Measurements from ENCODE around the gene CLMP.

CLMP gene

DNA sequence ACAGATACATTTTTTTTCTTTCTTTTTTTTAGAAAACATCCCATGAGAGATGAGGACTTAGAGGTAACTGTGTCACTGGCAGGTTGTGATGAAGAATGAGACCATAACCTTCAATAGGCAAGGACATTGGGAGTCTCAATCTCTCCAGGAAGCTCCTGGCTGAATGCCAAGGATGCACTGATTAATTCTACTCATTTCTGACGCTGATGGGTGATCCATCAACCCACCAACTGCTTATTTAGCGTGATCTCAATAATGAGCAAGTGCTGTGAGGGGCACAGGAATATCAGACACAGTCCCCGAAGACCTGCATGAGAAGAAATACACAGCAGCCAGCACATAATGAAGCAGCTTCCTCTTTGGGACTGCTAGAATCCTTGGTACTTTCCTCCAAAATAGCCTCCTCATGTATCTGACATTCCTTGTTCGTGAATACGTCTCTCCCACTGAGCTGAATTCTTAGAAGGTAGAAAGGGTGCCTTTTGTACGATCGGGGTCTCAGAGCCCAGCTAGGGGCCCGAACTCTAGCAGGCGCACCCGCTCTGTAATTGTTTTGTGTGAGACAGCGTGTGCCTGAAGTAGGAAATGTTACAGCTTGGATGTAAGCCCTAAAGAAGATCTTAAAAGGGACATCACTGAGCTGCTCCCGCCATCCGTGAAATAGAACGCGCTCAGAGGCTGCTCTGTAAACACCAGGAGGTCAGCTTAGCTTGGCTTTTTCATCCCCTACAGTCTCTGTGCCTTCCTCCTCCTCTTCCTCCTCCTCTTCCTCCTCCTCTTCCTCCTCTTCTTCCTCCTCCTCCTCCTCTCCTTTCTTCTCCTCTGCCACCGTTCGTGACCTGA, 7.2 kb downstream of the CLMP start:
- DNase-seq, result no peak

DNA sequence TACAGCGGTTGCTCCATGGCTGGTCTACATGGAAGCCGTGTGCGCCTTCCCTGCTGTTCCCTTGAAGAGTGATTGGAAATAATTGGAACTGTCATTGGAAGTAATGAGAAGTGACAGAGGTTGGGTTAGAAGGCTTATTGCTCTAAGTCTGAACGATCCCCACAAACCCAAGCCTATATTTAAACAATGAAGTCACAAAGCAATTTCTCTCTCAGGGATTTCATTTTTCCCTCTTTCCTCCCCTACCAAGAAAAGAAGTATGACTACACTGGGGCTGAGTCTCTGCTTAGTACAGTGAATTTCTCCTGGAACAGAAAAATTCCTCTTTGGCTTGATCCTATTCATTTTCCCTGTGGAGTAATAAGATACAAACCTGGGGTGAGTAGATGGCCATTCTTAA, 7.8 kb downstream of the CLMP start:
- DNase-seq, result no peak

DNA sequence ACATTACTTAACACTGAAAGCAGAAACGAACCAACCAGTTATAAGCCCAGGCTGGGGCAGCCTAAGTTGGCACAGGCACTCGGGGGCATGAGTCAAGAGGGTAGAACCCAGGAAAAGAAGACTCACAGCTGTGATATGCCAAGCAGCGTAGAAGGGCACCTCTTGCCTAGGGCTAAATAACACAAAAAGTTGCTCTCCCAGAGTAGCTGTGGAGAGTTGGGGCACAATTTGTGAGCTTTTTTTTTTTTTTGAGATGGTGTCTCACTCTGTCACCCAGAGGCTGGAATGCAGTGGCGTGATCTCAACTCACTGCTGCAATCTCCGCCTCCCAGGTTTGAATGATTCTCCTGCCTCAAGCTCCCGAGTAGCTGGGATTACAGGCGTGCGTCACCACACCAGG, 8.8 kb downstream of the CLMP start:
- DNase-seq, result no peak

DNA sequence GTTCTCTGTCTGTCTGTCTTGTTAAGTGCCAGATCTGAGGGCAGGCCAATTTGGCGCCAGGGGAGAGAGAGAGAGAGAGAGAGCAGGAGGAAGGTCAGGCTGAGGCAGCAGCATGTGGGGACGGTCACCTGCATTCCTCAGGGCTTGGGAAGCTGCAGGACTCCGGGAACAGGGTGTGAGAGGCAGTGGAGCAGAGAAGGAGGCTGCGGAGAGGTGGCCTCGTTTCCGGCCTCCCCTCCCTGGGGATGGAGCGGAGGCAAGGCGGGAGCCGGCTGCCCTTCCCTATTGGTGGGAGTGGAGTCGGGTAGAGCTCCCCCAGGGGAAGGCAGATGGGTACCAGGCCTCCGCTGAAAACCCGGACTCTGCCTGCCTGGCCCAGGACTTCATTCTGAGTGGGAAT, 9.7 kb downstream of the CLMP start:
- no peak for DNase-seq

DNA sequence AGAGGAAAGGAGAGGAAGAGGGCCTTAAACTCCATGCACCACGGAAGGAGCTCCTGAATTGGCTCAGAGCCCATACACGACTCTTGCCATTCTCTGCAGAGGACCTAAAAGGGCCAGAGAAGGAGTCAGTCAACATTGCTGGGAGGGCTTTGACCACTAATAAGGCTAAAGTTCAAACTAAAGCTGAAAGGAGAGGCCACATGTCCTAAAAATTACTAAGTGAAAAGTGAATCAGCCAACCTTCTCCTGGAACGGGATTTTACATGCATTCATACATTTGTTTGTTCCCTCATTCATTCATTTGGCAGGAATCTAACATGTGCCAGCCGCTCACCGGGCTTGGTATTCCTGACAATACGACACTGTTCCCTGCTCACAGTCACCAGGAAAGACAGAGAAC, 10.5 kb downstream of the CLMP start:
- no peak for DNase-seq

DNA sequence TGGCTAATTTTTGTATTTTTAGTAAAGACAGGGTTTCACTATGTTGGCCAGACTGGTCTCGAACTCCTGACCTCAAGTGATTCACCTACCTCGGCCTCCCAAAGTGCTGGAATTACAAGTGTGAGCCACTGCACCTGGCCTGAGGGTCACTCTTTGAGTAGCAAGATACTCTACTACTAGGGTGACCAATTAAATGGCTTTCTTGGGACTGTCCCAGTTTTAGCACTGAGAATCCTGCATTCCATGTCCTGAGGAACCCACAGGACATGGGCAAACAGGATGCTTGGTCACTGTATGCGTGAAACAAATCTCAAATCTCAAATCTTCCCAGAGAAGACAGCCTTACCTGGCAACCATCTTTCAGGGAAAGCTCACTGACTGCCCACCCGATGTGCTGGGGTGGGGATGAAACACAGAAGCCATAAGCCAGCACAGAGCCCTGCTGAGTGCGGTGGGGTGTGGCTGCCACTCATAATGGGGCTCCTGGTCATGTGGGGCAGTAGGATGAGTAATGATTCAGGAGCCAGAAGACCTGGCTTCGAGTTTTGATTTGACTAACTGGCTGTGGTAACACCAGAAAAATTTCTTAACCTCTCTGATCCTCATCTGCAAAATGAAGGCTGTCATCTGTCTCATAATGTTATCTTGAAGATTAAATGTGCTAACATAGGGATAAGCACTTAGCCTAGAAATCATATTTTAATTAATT, 11.5 kb downstream of the CLMP start:
- DNase-seq, result peak in 1 of 2 donors; percentile 11

DNA sequence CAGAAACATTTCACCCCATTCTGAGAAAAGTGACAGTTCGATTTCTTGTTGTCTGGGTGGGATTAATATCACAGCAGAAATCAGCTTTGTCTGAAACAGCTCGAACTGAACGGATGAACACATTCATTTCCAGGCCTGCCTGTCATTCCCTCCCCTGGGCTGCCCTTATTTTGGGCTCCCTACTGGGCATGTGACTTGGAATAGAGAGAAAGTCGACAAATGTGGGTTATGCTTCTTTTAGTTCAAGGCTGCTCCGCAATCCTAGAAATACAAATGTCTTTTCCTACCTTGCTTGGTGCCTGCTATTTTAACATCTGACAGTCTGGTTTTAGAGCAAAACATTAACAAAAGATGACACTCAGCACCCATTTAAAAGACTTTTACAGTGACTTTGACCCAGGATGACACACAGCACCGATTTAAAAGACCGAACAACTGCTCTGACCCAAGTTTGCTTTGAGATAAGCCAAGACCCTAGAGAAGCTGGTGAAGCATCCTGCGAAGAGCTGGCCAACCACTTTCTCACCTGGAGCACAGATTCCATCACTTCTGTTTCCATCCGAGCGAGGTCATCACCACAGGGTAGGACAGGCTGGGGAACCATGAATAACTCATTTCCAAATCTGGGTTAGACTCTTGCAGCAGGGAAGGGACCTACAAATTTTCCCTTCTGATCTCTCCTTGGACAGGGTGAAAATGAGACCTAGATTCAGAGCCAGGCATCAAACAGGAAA, 13.1 kb downstream of the CLMP start:
- no peak for DNase-seq

DNA sequence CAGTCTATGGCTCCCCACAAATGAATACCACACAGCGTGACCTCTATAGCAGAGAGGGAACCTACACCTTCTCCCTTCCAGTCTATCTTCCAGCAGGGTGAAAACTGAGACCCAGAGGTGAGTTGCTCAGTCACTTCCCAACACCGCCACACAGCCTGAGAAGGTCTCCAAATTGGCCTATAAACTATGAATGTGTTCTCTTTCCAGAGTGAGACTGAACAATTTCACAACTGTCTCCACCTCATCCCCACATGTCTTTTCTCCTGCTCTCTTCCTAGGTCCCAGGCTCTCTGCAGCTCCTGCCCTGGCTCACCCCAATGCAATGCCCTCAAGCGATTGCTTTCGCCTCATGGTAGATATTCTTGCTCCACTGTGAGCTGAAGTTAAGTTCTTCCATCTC, 14.0 kb downstream of the CLMP start:
- DNase-seq, result no peak

DNA sequence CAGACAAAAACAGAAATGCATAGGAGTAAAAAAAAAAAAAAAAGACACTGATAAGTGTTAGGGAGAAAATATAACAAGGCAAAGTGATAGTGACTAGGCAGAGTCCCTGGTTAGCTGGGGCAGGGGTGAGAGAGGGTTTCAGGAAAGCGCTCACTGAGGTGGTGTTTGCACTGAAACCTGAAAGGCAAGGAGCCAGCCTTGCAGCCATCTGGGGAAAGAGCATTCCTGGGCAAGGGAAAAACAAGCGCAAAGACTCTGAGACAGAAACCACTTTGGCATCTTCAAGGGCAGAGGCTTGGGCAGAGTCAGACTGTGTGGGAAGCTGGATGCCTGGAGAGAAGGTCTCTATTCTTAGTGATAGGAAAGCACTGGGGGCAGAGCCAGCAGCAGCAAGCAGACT, 14.5 kb downstream of the CLMP start:
- DNase-seq, result no peak

DNA sequence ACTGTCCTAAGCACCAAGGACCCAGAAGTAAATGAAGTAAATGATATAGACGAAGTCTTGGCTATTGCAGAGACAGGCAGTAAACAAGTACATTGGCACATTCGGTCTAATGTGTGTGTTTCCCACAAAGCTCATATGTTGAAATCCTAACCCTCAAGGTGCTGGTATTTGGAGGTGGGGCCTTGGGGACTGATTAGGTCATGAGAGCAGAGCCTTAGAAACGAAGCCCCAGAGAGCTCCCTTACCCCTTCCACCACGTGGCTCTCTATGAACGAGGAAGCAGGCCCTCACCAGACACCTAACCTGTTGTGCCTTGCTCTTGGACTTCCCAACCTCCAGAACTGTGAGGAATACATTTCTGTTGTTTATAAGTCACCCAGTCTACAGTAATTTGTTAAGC, 14.9 kb downstream of the CLMP start:
- DNase-seq, result no peak

DNA sequence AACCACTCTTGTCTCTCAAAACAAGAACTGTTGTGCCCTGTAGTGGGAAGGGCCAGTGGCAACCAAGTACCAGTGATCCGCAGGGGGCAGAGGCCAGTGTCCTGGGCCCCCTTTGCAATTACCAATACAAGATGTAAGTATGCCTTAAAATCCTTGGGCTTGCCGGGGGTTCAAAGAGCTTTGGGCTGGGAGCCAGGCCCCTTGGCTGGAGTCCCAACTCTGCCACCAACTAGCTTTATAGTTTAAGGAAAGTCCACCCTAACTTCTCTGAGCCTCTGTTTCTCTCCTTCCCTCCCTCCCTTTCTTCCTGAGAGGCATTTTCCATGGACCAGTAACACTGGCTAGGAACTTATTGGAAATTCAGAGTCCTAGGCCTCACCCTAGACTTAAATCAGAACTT, 15.5 kb downstream of the CLMP start:
- DNase-seq, result no peak

DNA sequence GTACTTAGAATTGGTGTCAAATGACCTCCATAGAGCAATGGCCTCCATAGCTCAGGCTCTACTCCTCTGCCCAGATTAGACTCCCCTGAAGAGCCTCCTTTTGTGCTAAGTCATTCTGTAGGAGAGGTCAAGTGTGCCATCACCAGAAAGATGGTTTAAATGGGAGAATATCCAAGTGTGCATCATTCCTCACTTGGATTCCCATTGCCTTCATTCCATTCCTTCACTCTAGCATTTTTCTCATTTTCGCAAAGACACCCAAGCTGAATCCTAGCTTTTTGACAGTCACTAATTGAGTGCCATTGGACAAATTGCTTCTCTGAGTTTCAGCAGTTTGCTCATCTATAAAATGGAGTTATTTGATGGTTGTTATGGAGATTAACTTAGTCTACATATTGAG, 16.9 kb downstream of the CLMP start:
- no peak for DNase-seq

DNA sequence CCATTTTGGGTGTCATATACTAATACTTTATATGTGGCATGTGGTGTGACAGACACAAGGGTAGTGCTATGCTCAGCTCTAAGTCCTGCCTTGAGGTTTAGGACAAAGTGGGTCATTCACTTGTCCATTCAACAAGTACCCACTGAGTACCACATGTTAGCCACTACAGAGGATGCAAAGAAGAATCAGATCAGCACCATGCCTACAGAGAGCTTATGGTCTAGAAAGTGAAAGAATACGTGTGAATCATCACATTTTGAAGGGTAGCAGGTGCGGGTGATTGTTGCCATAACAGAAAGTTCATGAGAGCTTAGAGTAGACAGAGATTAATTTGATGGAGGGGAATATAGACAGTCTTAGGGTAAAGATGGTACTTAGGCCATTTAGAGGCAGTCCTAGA, 18.3 kb downstream of the CLMP start:
- DNase-seq, result no peak

DNA sequence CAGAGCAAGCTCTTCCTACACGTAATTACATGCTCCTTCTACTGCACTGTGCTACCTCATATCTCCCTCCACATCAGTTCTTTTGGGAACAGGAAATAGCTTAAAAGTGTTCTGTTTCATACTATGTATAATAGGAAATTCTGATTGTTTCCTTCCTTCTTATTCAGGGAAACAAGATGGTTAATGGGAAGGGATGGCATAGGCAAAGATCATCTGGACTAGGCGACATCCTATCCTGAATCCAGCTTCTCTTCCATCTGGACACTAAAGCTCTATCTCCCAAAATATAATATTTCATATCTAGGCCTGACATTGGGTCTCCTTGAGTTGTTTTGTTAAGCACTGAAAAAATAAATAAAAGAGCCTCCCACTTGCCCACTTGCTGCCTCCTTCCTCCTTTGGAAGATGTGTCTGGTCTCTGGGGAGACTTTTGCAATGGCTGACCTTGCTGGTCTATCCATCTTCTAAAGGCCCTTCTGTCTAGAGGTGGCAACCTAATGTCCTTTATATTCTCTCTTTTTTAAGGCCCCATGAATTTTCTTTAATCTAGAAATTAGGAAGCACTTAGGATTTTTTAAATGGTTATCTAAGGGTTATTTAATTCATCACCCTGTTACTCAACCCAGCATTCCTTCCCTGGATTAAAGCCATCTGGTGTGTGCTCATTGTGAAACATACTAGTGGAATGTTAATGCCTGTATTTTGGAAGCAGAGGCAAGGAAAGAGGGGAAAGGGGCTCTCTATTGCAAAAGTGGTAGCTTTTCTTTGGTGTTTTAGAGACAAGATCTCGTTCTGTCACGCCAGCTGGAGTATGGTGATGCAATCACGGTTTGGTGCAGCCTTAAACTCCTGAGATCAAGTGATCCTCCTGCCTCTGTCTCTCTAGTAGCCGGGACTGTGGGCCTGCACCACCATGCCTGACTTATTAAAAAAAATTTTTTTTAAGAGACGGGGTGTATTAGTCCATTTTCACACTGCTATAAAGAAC, 20.6 kb downstream of the CLMP start:
- DNase-seq, result no peak

DNA sequence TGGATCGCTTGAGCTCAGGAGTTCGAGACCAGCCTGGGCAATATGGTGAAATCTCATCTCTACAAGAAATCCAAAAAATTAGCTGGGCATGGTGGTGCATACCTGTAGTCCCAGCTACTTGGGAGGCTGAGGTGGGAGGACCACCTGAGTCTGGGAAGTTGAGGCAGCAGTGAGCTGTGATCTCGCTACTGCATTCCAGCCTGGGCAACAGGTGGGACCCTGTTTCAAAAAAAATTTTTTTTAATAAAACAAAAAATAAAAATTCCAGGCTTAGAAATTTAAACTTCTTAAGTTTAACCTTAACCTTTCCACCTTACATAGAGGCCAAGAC, 21.2 kb downstream of the CLMP start:
- DNase-seq, result no peak

DNA sequence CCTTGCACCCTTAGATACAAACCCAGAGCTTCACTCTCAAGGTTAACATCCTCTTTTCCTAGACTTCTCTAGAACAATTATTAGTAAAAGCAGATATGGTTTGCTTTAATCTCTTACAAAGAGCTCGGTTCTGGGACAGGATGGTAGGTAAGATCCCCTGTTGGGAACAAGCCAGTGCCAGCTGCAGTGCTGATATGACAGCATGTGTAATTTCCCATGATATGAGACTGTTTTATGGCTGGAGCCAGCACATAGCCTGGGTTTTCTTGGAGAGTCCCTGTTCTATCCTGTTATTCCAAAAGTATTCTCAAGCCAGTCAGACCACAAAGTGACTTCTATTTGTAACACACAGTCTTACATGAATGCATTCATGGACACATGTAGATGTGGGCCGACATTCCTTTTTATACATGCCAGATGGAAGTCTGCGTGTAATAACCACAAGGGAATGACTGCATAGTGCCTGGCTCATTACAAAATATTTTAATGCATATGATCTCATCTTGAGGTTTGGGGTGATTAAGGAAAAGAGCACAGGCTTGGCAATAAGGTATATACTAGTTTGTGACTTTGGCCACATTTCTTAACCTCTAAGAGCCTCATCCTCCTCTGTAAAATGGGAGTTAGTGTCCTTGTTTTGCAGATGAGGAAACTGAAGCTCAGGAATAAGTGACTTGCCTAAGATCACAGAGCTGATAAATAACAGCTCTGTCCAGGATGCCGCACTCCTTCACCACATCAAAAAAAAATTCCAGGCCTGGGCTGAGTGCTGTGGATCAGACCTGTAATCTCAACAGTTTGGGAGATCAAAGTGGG, 21.8 kb downstream of the CLMP start:
- DNase-seq, result no peak

DNA sequence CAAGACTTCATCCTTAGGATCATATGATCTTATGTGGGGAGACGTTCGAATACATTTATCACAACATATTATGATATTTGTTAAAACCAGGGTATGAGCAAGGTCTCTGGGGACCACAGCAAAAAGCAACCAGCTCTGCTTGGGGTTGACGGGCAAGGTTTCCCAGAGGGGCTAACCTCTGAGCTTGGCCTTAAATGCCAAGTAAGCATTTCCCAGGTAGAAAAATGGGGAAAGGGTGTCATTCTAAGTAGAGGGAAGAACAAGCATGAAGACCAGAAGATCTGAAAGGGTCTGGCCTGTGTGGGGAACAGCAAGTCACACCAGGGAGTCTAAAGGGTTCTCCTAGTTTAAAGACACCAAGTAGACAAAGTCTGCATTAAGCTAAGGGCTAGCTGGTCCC, 24.1 kb downstream of the CLMP start:
- DNase-seq, result no peak

DNA sequence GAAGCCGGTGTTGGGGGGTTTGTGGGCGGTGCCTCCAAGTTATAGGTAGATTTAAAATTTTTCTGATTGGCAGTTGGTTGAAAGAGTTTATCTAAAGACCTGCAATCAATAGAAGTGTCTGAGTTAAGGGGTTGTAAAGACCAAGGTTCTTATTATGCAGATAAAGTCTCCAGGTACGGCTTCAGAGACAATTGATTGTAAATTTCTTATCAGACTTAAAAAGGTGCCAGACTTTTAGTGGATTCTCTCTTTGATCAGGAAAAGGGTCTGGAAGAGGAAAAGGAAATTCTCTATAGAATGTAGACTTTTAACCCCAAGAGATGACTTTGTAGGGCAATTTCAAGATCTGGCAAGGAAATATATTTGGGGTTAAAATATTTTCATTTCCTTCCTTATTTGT, 25.2 kb downstream of the CLMP start:
- no peak for DNase-seq

DNA sequence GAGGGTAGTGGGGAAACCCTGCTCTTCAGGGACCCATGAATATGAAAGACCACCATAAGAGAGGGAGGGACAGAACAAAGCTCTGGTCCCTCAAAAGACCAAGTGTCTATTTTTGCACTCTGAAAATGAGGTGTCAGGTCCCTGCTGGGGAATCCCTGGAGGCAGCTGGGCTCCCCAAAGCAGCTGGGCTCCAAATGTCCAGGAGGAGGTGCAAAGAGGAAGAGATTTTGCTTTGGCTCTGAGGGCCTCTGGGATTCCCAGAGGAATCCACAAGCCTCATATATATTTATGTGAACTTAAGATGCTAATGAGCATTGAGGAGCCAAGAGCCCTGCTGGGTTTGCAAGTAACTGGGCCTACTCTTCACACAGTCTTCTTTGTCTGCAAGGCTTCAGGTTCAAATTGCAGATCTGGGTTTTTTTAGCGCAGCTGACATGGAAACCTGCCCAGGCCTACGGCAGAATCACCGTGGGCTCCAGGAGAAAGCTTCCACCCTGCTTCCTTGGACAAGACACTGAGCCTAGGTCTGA, 26.0 kb downstream of the CLMP start:
- DNase-seq, result no peak

DNA sequence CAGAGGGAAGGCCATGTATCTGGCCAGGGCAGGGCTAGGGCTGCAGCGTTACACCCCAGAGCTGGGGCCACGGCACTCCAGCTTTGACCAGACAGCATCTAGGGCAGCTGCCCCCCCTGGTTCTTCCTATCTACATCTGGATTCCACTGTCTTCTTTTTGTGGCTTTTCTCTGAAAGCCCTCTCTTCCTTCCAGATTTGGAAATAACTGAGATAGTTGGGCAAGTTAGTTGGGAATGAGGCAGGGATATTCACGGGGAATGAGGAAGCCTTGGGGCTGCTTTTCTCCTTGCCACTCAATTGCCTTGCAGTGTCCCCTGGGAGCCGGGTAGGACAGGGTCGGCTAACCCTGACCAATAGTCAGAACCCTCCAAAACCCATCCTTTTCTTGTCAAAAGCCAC, 26.8 kb downstream of the CLMP start:
- no peak for DNase-seq

DNA sequence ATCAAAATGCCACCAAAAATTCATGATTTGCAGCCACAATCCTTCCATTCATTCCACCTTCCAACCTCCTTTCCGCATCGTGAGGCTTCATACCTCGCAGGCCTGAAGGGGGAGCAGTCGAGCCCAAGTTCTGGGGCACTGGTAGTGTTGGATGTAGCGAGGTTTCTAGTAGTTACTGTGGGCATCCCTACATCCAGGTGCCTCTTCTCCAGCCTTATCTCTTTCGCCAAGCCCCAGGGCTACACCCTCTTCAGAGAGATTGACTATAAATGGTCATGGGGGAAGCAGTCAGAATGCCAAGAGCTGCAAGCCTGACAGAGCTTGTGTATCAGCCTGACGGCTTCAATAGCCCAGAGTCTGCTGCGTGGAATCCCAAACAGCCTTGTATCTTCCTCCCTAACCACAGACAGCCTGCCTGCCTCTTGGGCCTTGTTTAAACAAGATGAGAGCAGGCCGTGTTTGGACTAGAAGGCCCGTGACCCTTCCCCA, 28.9 kb downstream of the CLMP start:
- DNase-seq, result peak in 1 of 2 donors; percentile 27

Data from stimulated activated CD4-positive, alpha-beta T cell treated with anti-CD3 and anti-CD28 coated beads, Interleukin-2, amount 100 ng/mL, for 24 hours (primary cell).